B cell (primary cell): ENCODE measurements around the gene MOB3B. TPM values are rescaled to one million over a fixed set of nuclear protein-coding genes. Genes with fewer than 3 reads are reported as not detected.

ENCODE experiments used
- ATAC-seq: fragments of 200-7000 bp; cut with Tn5 transposase; one replicate; pipeline ENCODE4 v1.10.0; 2021; ENCODE audit warnings: low read depth, mild to moderate bottlenecking, moderate number of reproducible peaks, moderate library complexity
- CTCF ChIA-PET: fragments of 350-600 bp; sonication (Branson Sonifier 250); formaldehyde crosslinking; loops from one replicate; lab custom pipeline; 2021; ENCODE audit warnings: antibody characterized with exemption, inconsistent platforms; lab: Charles Lee
- POLR2A ChIA-PET: fragments of 350-600 bp; sonication (Branson Sonifier 250); formaldehyde crosslinking; loops from one replicate; lab custom pipeline; 2021; ENCODE audit warnings: antibody characterized with exemption; lab: Charles Lee
- DNase-seq: peaks from one replicate; pipeline ENCODE4 v3.0.0; 2013
- H2AFZ ChIP-seq: 2 replicates; pipeline ENCODE4 v1.6.1; 2012; ENCODE audit warnings: mild to moderate bottlenecking, low read depth, low read length; ENCODE audit not compliant: insufficient read depth, poor library complexity, severe bottlenecking
- H3K27ac ChIP-seq, 2 donors: 1 replicate in 1 of 2; 2 replicates in 1 of 2; pipeline ENCODE4 v1.5.1; 2012 to 2013; ENCODE audit warnings: low read length in 2 of 2, mild to moderate bottlenecking in 2 of 2, moderate library complexity in 1 of 2
- H3K27me3 ChIP-seq, 4 experiments: fragments of 200-600 bp in 1 of 4; sonication (generic) in 1 of 4; replicated peaks in 1 of 4; 1 replicate in 2 of 4; 2 replicates in 2 of 4; pipeline versions ENCODE4 v1.6.1 to v1.7.0; 2013 to 2016; ENCODE audit warnings: low read length in 3 of 4, mild to moderate bottlenecking in 2 of 4, mixed read lengths in 1 of 4, moderate library complexity in 1 of 4; ENCODE audit not compliant: insufficient read depth in 4 of 4, control insufficient read depth in 3 of 4; ENCODE audit errors: control extremely low read depth in 1 of 4
- H3K36me3 ChIP-seq, 2 experiments: replicated peaks in 1 of 2; 1 replicate in 1 of 2; 2 replicates in 1 of 2; pipeline versions ENCODE4 v1.6.1 to v1.7.1; 2013; ENCODE audit warnings: low read length in 1 of 2; ENCODE audit not compliant: insufficient read depth in 2 of 2, control insufficient read depth in 1 of 2; ENCODE audit errors: control extremely low read depth in 1 of 2, extremely low read depth in 1 of 2
- H3K4me1 ChIP-seq, 2 donors: fragments of 200-600 bp in 1 of 2; sonication (generic) in 1 of 2; 1 replicate in 1 of 2; 2 replicates in 1 of 2; pipeline versions ENCODE4 v1.5.1 to v1.6.1; 2013 to 2017; ENCODE audit warnings: low read length in 2 of 2; ENCODE audit not compliant: control insufficient read depth in 2 of 2, insufficient read depth in 2 of 2
- H3K4me2 ChIP-seq: replicated peaks from 2 replicates; pipeline ENCODE3; 2012; ENCODE audit warnings: mild to moderate bottlenecking, low read depth, low read length; ENCODE audit not compliant: poor library complexity, severe bottlenecking
- H3K4me3 ChIP-seq, 5 experiments: fragments of 200-600 bp in 1 of 5; sonication (generic) in 1 of 5; 1 replicate in 3 of 5; 2 replicates in 2 of 5; pipeline versions ENCODE4 v1.5.1 to v1.7.0; 2011 to 2016; ENCODE audit warnings: low read length in 4 of 5, mild to moderate bottlenecking in 4 of 5, low read depth in 2 of 5, control low read depth in 1 of 5, moderate library complexity in 1 of 5; ENCODE audit not compliant: insufficient read depth in 1 of 5; ENCODE audit errors: control extremely low read depth in 1 of 5, extremely low read depth in 1 of 5
- H3K79me2 ChIP-seq: fragments of 200-600 bp; sonication (generic); one replicate; pipeline ENCODE4 v1.6.0; 2016; ENCODE audit warnings: low read length; ENCODE audit not compliant: control insufficient read depth, insufficient read depth
- H3K9ac ChIP-seq: fragments of 200-600 bp; sonication (generic); 2 replicates; pipeline ENCODE4 v1.6.1; 2017; ENCODE audit warnings: mild to moderate bottlenecking, low read length, moderate library complexity
- H3K9me3 ChIP-seq, 3 donors: one replicate each; pipeline versions ENCODE4 v1.6.1 to v1.7.1; 2013; ENCODE audit warnings: low read length in 2 of 3; ENCODE audit not compliant: control insufficient read depth in 2 of 3, insufficient read depth in 1 of 3; ENCODE audit errors: control extremely low read depth in 1 of 3
- H4K20me1 ChIP-seq: 2 replicates; pipeline ENCODE4 v1.6.0; 2012; ENCODE audit warnings: mild to moderate bottlenecking, low read length; ENCODE audit not compliant: insufficient read depth, control insufficient read depth, poor library complexity, severe bottlenecking
- H3K27ac Mint-ChIP-seq: one replicate; pipeline ENCODE4 v1.8.0; 2021; ENCODE audit warnings: mixed read lengths
- H3K27me3 Mint-ChIP-seq: one replicate; pipeline ENCODE4 v1.8.0; 2021; ENCODE audit warnings: mixed read lengths
- H3K4me1 Mint-ChIP-seq: one replicate; pipeline ENCODE4 v1.8.0; 2021; ENCODE audit warnings: mixed read lengths
- H3K4me3 Mint-ChIP-seq: one replicate; pipeline ENCODE4 v1.8.0; 2021; ENCODE audit warnings: mixed read lengths
- H3K9me3 Mint-ChIP-seq: one replicate; pipeline ENCODE4 v1.8.0; 2022; ENCODE audit warnings: mixed read lengths; ENCODE audit not compliant: insufficient read depth
- EZH2 ChIP-seq: IDR thresholded peaks from 2 replicates; pipeline ENCODE4 v1.6.1; 2012; ENCODE audit warnings: borderline replicate concordance, low read depth, mild to moderate bottlenecking, moderate library complexity, low read length; ENCODE audit not compliant: insufficient read depth, poor library complexity, severe bottlenecking
- whole genome bisulfite sequencing: methylation state at CpG from one replicate; pipeline ENCODE4 v1.1.5; 2013; ENCODE audit warnings: missing lambda C conversion rate; ENCODE audit not compliant: insufficient coverage; 5-methylcytosine and 5-hydroxymethylcytosine counted together
- intact Hi-C: fragments of 100-400 bp; cut with micrococcal nuclease; formaldehyde crosslinking; loops from one replicate; pipeline ENCODE4 v1.10.0; 2022
- polyA plus RNA-seq: library from polyadenylated mRNA; depleted of rRNA; stranded (reverse); fragments of >200 nt; gene quantifications from 2 replicates; pipeline ENCODE4 v1.2.3, GENCODE V29; 2012
- total RNA-seq, 2 donors: library from RNA; stranded (reverse); fragments of 120-200 nt in 1 of 2; gene quantifications; 1 replicate in 1 of 2; 2 replicates in 1 of 2; pipeline versions ENCODE4 v1.2.3 to v1.2.4, GENCODE V29; 2013 to 2022
- TF ChIP-seq, protein P1 (sequence below): fragments of 200-600 bp; IDR thresholded peaks from one replicate; pipeline ENCODE4 v1.8.0; 2022; ENCODE audit warnings: antibody characterized with exemption, mild to moderate bottlenecking

Gene MOB3B
- total and polyA plus RNA-seq, 2 donors (not counting 1 experiment from before 2014, with no cell fraction given) = 7.3 to 7.9 TPM

GRCh38 chr9:27572918-27573633 is 43.5 kb upstream of the MOB3B start, which contains the start of gene C9orf72:
Gene C9orf72, minus strand, starts transcription at chr9:27573481. Its CDS starts 6,361 bp downstream, at chr9:27567120.
- H3K79me2 ChIP-seq = peaks cover 31% of the 10 kb centered on the region
- H3K27ac Mint-ChIP-seq = peak within 1 kb of the TSS; percentile 100
- TF ChIP-seq, protein P1, sequence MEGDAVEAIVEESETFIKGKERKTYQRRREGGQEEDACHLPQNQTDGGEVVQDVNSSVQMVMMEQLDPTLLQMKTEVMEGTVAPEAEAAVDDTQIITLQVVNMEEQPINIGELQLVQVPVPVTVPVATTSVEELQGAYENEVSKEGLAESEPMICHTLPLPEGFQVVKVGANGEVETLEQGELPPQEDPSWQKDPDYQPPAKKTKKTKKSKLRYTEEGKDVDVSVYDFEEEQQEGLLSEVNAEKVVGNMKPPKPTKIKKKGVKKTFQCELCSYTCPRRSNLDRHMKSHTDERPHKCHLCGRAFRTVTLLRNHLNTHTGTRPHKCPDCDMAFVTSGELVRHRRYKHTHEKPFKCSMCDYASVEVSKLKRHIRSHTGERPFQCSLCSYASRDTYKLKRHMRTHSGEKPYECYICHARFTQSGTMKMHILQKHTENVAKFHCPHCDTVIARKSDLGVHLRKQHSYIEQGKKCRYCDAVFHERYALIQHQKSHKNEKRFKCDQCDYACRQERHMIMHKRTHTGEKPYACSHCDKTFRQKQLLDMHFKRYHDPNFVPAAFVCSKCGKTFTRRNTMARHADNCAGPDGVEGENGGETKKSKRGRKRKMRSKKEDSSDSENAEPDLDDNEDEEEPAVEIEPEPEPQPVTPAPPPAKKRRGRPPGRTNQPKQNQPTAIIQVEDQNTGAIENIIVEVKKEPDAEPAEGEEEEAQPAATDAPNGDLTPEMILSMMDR = no peak
- TF ChIP-seq EZH2 = no peak
- ATAC-seq (peak; percentile 76), DNase-seq (no peak)
- peaks cover 27% of the 10 kb centered on the region for H3K4me1 Mint-ChIP-seq
- under 1% methylated on average over 64 of the region's 72 CpGs for WGBS
- no peaks in the 10 kb centered on the region for H3K27me3 Mint-ChIP-seq
- no peaks in the 10 kb centered on the region for H4K20me1 ChIP-seq
- POLR2A ChIA-PET = interaction anchor here (1.1 kb wide), 2 partner anchors 90 to 241 kb away, joined by 3 read pairs; no protein-coding TSS in a partner anchor
- H2AFZ ChIP-seq = peak within 1 kb of the TSS; percentile 65
- peak within 1 kb of the TSS; percentile 81 to 94 (median 92) for H3K4me3 ChIP-seq
- peak within 1 kb of the TSS; percentile 99 for H3K9ac ChIP-seq
- H3K4me3 Mint-ChIP-seq = peak within 1 kb of the TSS; percentile 98
- peaks cover 16 to 19% of the 10 kb centered on the region in 2 donors for H3K4me1 ChIP-seq
- CTCF ChIA-PET = interaction anchor here (1.0 to 1.7 kb wide), 4 partner anchors 9 to 240 kb away, joined by 3 to 7 read pairs (median 4); no protein-coding TSS in a partner anchor
- intact Hi-C loops = loop anchor here (1.0 to 5.0 kb wide), 5 partner anchors 15 to 681 kb away; partner anchors contain the start of genes CAAP1, MOB3B and PLAA
- H3K36me3 ChIP-seq = no peaks in the 10 kb centered on the region
- H3K27me3 ChIP-seq = no peaks in the 10 kb centered on the region
- peak within 1 kb of the TSS; percentile 93 for H3K4me2 ChIP-seq
- H3K9me3 Mint-ChIP-seq = peaks cover 2% of the 10 kb centered on the region
- peaks cover 0 to 2% (median 0%) of the 10 kb centered on the region in 3 donors for H3K9me3 ChIP-seq
- peak within 1 kb of the TSS; percentile 97 to 99 for H3K27ac ChIP-seq

GRCh38 chr9:27572566-27572917 is 42.9 kb upstream of the MOB3B start:
- H3K9me3 ChIP-seq = no peaks in the 10 kb centered on the region
- ATAC-seq = peak; percentile 25
- H4K20me1 ChIP-seq = no peaks in the 10 kb centered on the region
- TF ChIP-seq, protein P1 = no peak
- TF ChIP-seq EZH2 = no peak
- H3K79me2 ChIP-seq = peaks cover 37% of the 10 kb centered on the region
- ChIA-PET POLR2A (interaction anchor here (1.1 kb wide), 2 partner anchors 89 to 240 kb away, joined by 3 read pairs; no protein-coding TSS in a partner anchor), CTCF (interaction anchor here (1.0 to 1.7 kb wide), 4 partner anchors 8 to 239 kb away, joined by 3 to 7 read pairs (median 4); no protein-coding TSS in a partner anchor)
- peaks cover 16 to 19% of the 10 kb centered on the region in 2 donors for H3K4me1 ChIP-seq
- peak overlapping the region; percentile 99 for H3K27ac Mint-ChIP-seq
- H3K36me3 ChIP-seq = no peaks in the 10 kb centered on the region
- peak overlapping the region; percentile 99 for H3K9ac ChIP-seq
- whole genome bisulfite sequencing = 0% methylated on average over 6 of the region's 6 CpGs
- intact Hi-C loops = loop anchor here (5.0 kb wide), 1 partner anchor 680 kb away; the partner anchor contains the start of gene CAAP1
- no peaks in the 10 kb centered on the region for H3K27me3 ChIP-seq
- peak overlapping the region; percentile 98 for H3K4me3 Mint-ChIP-seq
- peak overlapping the region; percentile 71 to 93 (median 91) for H3K4me3 ChIP-seq
- peak overlapping the region; percentile 93 for H3K4me2 ChIP-seq
- peak overlapping the region; percentile 97 to 99 for H3K27ac ChIP-seq
- peak overlapping the region; percentile 63 for H2AFZ ChIP-seq
- peak; percentile 89 for DNase-seq
- no peaks in the 10 kb centered on the region for H3K27me3 Mint-ChIP-seq
- H3K9me3 Mint-ChIP-seq = no peaks in the 10 kb centered on the region
- H3K4me1 Mint-ChIP-seq = peaks cover 27% of the 10 kb centered on the region
